HepG2 (cell line): ENCODE data around the gene GRIP2. TPM values are rescaled to one million over a fixed set of nuclear protein-coding genes. Genes with fewer than 3 reads are reported as not detected.

Experiments
- ATAC-seq: fragments of 200-7000 bp; cut with Tn5 transposase; 3 replicates; pipeline ENCODE4 v1.9.1; 2020; ENCODE audit warnings: mild to moderate bottlenecking, moderate library complexity
- BruUV-seq: library from RNA; stranded (reverse); fragments of 400-500 nt; replicated peaks from 2 replicates; lab custom pipeline; 2021; lab: Mats Ljungman, UMichigan
- CTCF ChIA-PET: fragments of 300-600 bp; formaldehyde crosslinking; extraction: SDS; loops from one replicate; lab custom pipeline; 2021; ENCODE audit warnings: low total read pairs, inconsistent platforms, low intra/inter-chr PET ratio; lab: Yijun Ruan, JAX
- POLR2A ChIA-PET: fragments of 350-600 bp; sonication (Branson Sonifier 250); formaldehyde crosslinking; loops from one replicate; lab custom pipeline; 2020; ENCODE audit warnings: antibody characterized with exemption, inconsistent platforms; lab: Yijun Ruan, JAX
- DNase-seq: peaks from one replicate; pipeline ENCODE4 v3.0.0-alpha.2; 2015; ENCODE audit warnings: low spot score
- FAIRE-seq: peaks from 3 replicates; lab custom pipeline; 2011; peaks lifted over from hg19 to GRCh38; lab: Jason Lieb, UNC
- H2AFZ ChIP-seq: one replicate; pipeline ENCODE4 v1.6.1; 2011; ENCODE audit warnings: low read length, inconsistent platforms
- H3K27ac ChIP-seq: fragments of 300-600 bp; 3 replicates; pipeline ENCODE4 v1.8.0; 2011; ENCODE audit warnings: mixed run types, mild to moderate bottlenecking, mixed read lengths, low read length, inconsistent platforms; ENCODE audit not compliant: insufficient read depth; ENCODE audit errors: extremely low read length
- H3K27me3 ChIP-seq, 2 experiments: fragments of 200-600 bp in 1 of 2; 2 replicates in 1 of 2; 3 replicates in 1 of 2; pipeline versions ENCODE4 v1.6.0 to v1.8.0; 2011; ENCODE audit warnings: low read length in 2 of 2, mild to moderate bottlenecking in 2 of 2, moderate library complexity in 2 of 2, inconsistent platforms in 1 of 2; ENCODE audit not compliant: insufficient read depth in 2 of 2, control insufficient read depth in 1 of 2
- H3K36me3 ChIP-seq, 2 experiments: fragments of 200-600 bp in 1 of 2; replicated peaks in 1 of 2; 2 replicates in 1 of 2; 3 replicates in 1 of 2; pipeline versions ENCODE4 v1.5.1 to v1.8.0; 2011; ENCODE audit warnings: low read length in 2 of 2, inconsistent platforms in 1 of 2; ENCODE audit not compliant: insufficient read depth in 2 of 2, control insufficient read depth in 1 of 2
- H3K4me1 ChIP-seq: 2 replicates; pipeline ENCODE4 v1.5.1; 2012; ENCODE audit warnings: low read length, inconsistent platforms; ENCODE audit not compliant: insufficient read depth
- H3K4me2 ChIP-seq: 2 replicates; pipeline ENCODE4 v1.6.0; 2011; ENCODE audit warnings: low read depth, low read length, inconsistent platforms
- H3K4me3 ChIP-seq, 3 experiments: fragments of 200-600 bp in 1 of 3; sonication (generic), shearing (Covaris generic) in 1 of 3; replicated peaks in 1 of 3; 2 replicates each; pipeline ENCODE4 v1.5.1; 2011 to 2016; ENCODE audit warnings: low read length in 3 of 3, inconsistent platforms in 2 of 3, low read depth in 2 of 3, mild to moderate bottlenecking in 2 of 3, control low read depth in 1 of 3, mixed read lengths in 1 of 3; ENCODE audit not compliant: insufficient read depth in 1 of 3
- H3K79me2 ChIP-seq: one replicate; pipeline ENCODE4 v1.6.1; 2011; ENCODE audit warnings: low read length, inconsistent platforms; ENCODE audit not compliant: insufficient read depth
- H3K9ac ChIP-seq: 2 replicates; pipeline ENCODE4 v1.6.0; 2011; ENCODE audit warnings: mild to moderate bottlenecking, low read depth, low read length, inconsistent platforms; ENCODE audit not compliant: insufficient read depth
- H3K9me3 ChIP-seq: 2 replicates; pipeline ENCODE4 v1.5.1; 2012; ENCODE audit warnings: mild to moderate bottlenecking, low read length
- H4K20me1 ChIP-seq: 2 replicates; pipeline ENCODE4 v1.6.0; 2011; ENCODE audit warnings: inconsistent platforms, mild to moderate bottlenecking, low read length, moderate library complexity; ENCODE audit not compliant: insufficient read depth
- CBFB ChIP-seq: sonication (generic); formaldehyde crosslinking; IDR thresholded peaks from 2 replicates; pipeline ENCODE4 v1.4.0; 2020; ENCODE audit warnings: missing genetic modification reagents
- E2F2 ChIP-seq: sonication (generic); formaldehyde crosslinking; IDR thresholded peaks from 2 replicates; pipeline ENCODE4 v1.4.0; 2020; ENCODE audit warnings: missing genetic modification reagents, borderline replicate concordance
- EEA1 ChIP-seq: sonication (generic); formaldehyde crosslinking; IDR thresholded peaks from 2 replicates; pipeline ENCODE4 v1.5.1; 2020; ENCODE audit warnings: mild to moderate bottlenecking, missing genetic modification reagents, borderline replicate concordance
- FOXK2 ChIP-seq: fragments of 450-650 bp; IDR thresholded peaks from 2 replicates; pipeline ENCODE4 v1.6.1; 2016
- NFYB ChIP-seq: sonication (generic); formaldehyde crosslinking; IDR thresholded peaks from 2 replicates; pipeline ENCODE4 v1.4.0; 2020; ENCODE audit warnings: missing genetic modification reagents
- NR2F1 ChIP-seq, 2 experiments: fragments of 450-650 bp in 1 of 2; formaldehyde crosslinking in 1 of 2; IDR thresholded peaks; 2 replicates each; pipeline versions ENCODE4 v1.5.0 to v1.6.1; 2016 to 2020; ENCODE audit warnings: mild to moderate bottlenecking in 1 of 2, missing compliant biosample characterization in 1 of 2, missing genetic modification reagents in 1 of 2, moderate library complexity in 1 of 2
- PLSCR1 ChIP-seq: sonication (generic); formaldehyde crosslinking; IDR thresholded peaks from 2 replicates; pipeline ENCODE4 v1.5.0; 2020; ENCODE audit warnings: missing genetic modification reagents, mild to moderate bottlenecking, borderline replicate concordance
- SNAPC4 ChIP-seq: sonication (generic); formaldehyde crosslinking; IDR thresholded peaks from 2 replicates; pipeline ENCODE4 v1.4.0; 2020; ENCODE audit warnings: mild to moderate bottlenecking, missing genetic modification reagents
- WGBS: methylation state at CpG from one replicate; pipeline ENCODE4 v1.1.6; 2017; ENCODE audit warnings: low lambda C conversion rate; 5-methylcytosine and 5-hydroxymethylcytosine counted together
- in situ Hi-C: cut with HindIII; loops from 2 replicates; pipeline ENCODE4 v1.10.0; 2017; ENCODE audit warnings: low pct_unique_long_range_greater_than_20kb; ENCODE audit not compliant: extremely low pct_ligation_motif_present
- intact Hi-C: fragments of 100-400 bp; cut with micrococcal nuclease; formaldehyde crosslinking; loops from one replicate; pipeline ENCODE4 v1.10.0; 2022; ENCODE audit not compliant: unreplicated experiment
- polyA plus RNA-seq, 8 experiments: library from polyadenylated mRNA; depleted of rRNA in 3 of 8; stranded (reverse) in 7 of 8; unstranded in 1 of 8; fragments of >200 nt; fragmentation: Illumina TruSeq in 4 of 8; extraction: Trizol in 4 of 8; gene quantifications; 2 replicates each; pipeline versions ENCODE4 v1.2.1 to v1.2.3, GENCODE V29; 2011 to 2016; ENCODE audit warnings: low read depth in 4 of 8, missing spikeins in 1 of 8, mixed read lengths in 1 of 8; ENCODE audit not compliant: insufficient read depth in 1 of 8
- total RNA-seq, 5 experiments: library from RNA; depleted of rRNA; stranded (reverse); fragments of >200 nt; fragmentation: Illumina TruSeq; extraction: Trizol; gene quantifications; 2 replicates each; pipeline ENCODE4 v1.2.3, GENCODE V29; 2016; ENCODE audit warnings: low read depth in 1 of 5

The GRIP2 gene
- total and polyA plus RNA-seq, 2 of the 13 experiments (the other 11 are each of a cell fraction or from before 2014, with no cell fraction given) = 0.11 to 0.24 TPM

GRCh38 chr3:14586611-14587010 lies 46.5 kb upstream of the GRIP2 start:
- in situ Hi-C loops = no loop called here
- intact Hi-C loops = no loop called here
- Histone ChIP-seq H2AFZ (no peak overlapping the region), H3K4me2 (no peak overlapping the region), H4K20me1 (no peaks in the 10 kb centered on the region), H3K79me2 (no peaks in the 10 kb centered on the region), H3K36me3 (no peaks in the 10 kb centered on the region), H3K4me3 (no peak overlapping the region), H3K4me1 (peaks cover 10% of the 10 kb centered on the region), H3K27me3 (0 out of 5 replicates have a peak, but pooled peaks cover 2 to 5% of the 10 kb centered on the region in 2 experiments), H3K9me3 (no peaks in the 10 kb centered on the region), H3K27ac (no peak overlapping the region), H3K9ac (no peak overlapping the region)
- ChIA-PET POLR2A (no interaction called here), CTCF (no interaction called here)
- no peak for FAIRE-seq
- DNase-seq = no peak
- BruUV-seq = no TSS peak
- ATAC-seq = no peak
- no peak for TF ChIP-seq EEA1 (CRISPR knock-in tag)
- no peak for TF ChIP-seq NR2F1 (CRISPR knock-in tag; IDR thresholded peaks at IDR 0.05)
- no peak for TF ChIP-seq NFYB (CRISPR knock-in tag)
- TF ChIP-seq CBFB (CRISPR knock-in tag) = no peak
- TF ChIP-seq E2F2 (CRISPR knock-in tag) = no peak
- TF ChIP-seq PLSCR1 (CRISPR knock-in tag) = no peak
- TF ChIP-seq FOXK2 = no peak
- TF ChIP-seq SNAPC4 (CRISPR knock-in tag) = no peak
- 43% methylated on average over 2 of the region's 2 CpGs for WGBS
